GM19438 (cell line): ENCODE results near the gene ZNF362.
"Not testable (repeated sequence)": the region's sequence is repeated elsewhere in the genome, so short reads cannot be mapped to it uniquely, and the experiment has no call there.

ENCODE experiments used
- ATAC-seq: cut with Tn5 transposase; IDR thresholded peaks from one replicate; pipeline ENCODE4 v1.9.1; 2021; ENCODE audit warnings: low read depth; ENCODE audit not compliant: unreplicated experiment

ZNF362 gene

GRCh38 chr1:33302325-33302724 is 46.0 kb downstream of the ZNF362 start:
- no peak for ATAC-seq

GRCh38 chr1:33305016-33305415 is 48.7 kb downstream of the ZNF362 start:
- ATAC-seq: no peak

GRCh38 chr1:33305816-33306652 is 49.7 kb downstream of the ZNF362 start:
- ATAC-seq: no peak

- no peak for ATAC-seq
Measured at GRCh38 chr1:33306653-33307493, 50.6 kb downstream of the ZNF362 start.

GRCh38 chr1:33307494-33307864 is 51.2 kb downstream of the ZNF362 start:
- ATAC-seq: no peak

GRCh38 chr1:33309351-33309750 is 53.1 kb downstream of the ZNF362 start:
- ATAC-seq: not testable (repeated sequence)

- no peak for ATAC-seq
Measured at GRCh38 chr1:33310702-33311101, 54.4 kb downstream of the ZNF362 start.

GRCh38 chr1:33311706-33312412 is 55.6 kb downstream of the ZNF362 start:
- ATAC-seq: no peak

- ATAC-seq: no peak
Measured at GRCh38 chr1:33312413-33312749, 56.1 kb downstream of the ZNF362 start.

- no peak for ATAC-seq
Measured at GRCh38 chr1:33314416-33314815, 58.1 kb downstream of the ZNF362 start.

- ATAC-seq: no peak
Measured at GRCh38 chr1:33316601-33317000, 60.3 kb downstream of the ZNF362 start.

- no peak for ATAC-seq
Measured at GRCh38 chr1:33317354-33317753, 61.1 kb downstream of the ZNF362 start.

GRCh38 chr1:33317946-33318345 is 61.7 kb downstream of the ZNF362 start:
- no peak for ATAC-seq

- ATAC-seq: no peak
Measured at GRCh38 chr1:33319186-33319948, 63.1 kb downstream of the ZNF362 start.

- no peak for ATAC-seq
Measured at GRCh38 chr1:33319949-33320618, 63.8 kb downstream of the ZNF362 start.

- ATAC-seq: no peak
Measured at GRCh38 chr1:33320619-33321165, 64.4 kb downstream of the ZNF362 start, which contains the start of gene A3GALT2. Gene A3GALT2, minus strand, starts transcription at chr1:33321098. Its CDS starts 0 bp downstream, at chr1:33321098.

GRCh38 chr1:33321178-33321577 is 64.9 kb downstream of the ZNF362 start:
- ATAC-seq: no peak

GRCh38 chr1:33322109-33322508 is 65.8 kb downstream of the ZNF362 start:
- no peak for ATAC-seq

- ATAC-seq: no peak
Measured at GRCh38 chr1:33322870-33323585, 66.7 kb downstream of the ZNF362 start.
